GM19025 (cell line): ENCODE data around the gene DMRT1.

ENCODE experiments used
- ATAC-seq: cut with Tn5 transposase; IDR thresholded peaks from one replicate; pipeline ENCODE4 v1.9.1; 2021; ENCODE audit warnings: mild to moderate bottlenecking, low read depth, moderate library complexity; ENCODE audit not compliant: unreplicated experiment

DMRT1 gene

GRCh38 chr9:841371-842209, at the start of gene DMRT1:
Gene DMRT1, plus strand, starts transcription at chr9:841697. Its CDS starts 142 bp downstream, at chr9:841839.
- no peak for ATAC-seq

- no peak for ATAC-seq
Observed at GRCh38 chr9:792331-793260, 48.9 kb upstream of the DMRT1 start.

- no peak for ATAC-seq
Observed at GRCh38 chr9:794386-794785, 47.1 kb upstream of the DMRT1 start.

GRCh38 chr9:795869-796268, 45.6 kb upstream of the DMRT1 start:
- no peak for ATAC-seq

GRCh38 chr9:800591-801150, 40.8 kb upstream of the DMRT1 start:
- ATAC-seq = no peak

GRCh38 chr9:801399-802071, 40.0 kb upstream of the DMRT1 start:
- no peak for ATAC-seq

GRCh38 chr9:804026-804425, 37.5 kb upstream of the DMRT1 start:
- ATAC-seq = no peak

GRCh38 chr9:805151-805550, 36.3 kb upstream of the DMRT1 start:
- no peak for ATAC-seq

GRCh38 chr9:806285-807156, 35.0 kb upstream of the DMRT1 start:
- no peak for ATAC-seq

GRCh38 chr9:811106-811531, 30.4 kb upstream of the DMRT1 start:
- no peak for ATAC-seq

- ATAC-seq = no peak
Observed at GRCh38 chr9:818958-819357, 22.5 kb upstream of the DMRT1 start.

- no peak for ATAC-seq
Observed at GRCh38 chr9:826500-827280, 14.8 kb upstream of the DMRT1 start.

GRCh38 chr9:840343-840742, 1.2 kb upstream of the DMRT1 start:
- ATAC-seq = no peak

GRCh38 chr9:842635-843426, 1.3 kb downstream of the DMRT1 start:
- ATAC-seq = no peak

- ATAC-seq = no peak
Observed at GRCh38 chr9:843427-843785, 1.9 kb downstream of the DMRT1 start.

GRCh38 chr9:846852-847251, 5.4 kb downstream of the DMRT1 start:
- ATAC-seq = no peak

- no peak for ATAC-seq
Observed at GRCh38 chr9:847505-847904, 6.0 kb downstream of the DMRT1 start.

GRCh38 chr9:849431-849830, 7.9 kb downstream of the DMRT1 start:
- no peak for ATAC-seq
